Measurements from ENCODE around the gene GNAT2.
"Not testable (repeated sequence)": the region's sequence is repeated elsewhere in the genome, so short reads cannot be mapped to it uniquely, and the experiment has no call there.

DNA sequence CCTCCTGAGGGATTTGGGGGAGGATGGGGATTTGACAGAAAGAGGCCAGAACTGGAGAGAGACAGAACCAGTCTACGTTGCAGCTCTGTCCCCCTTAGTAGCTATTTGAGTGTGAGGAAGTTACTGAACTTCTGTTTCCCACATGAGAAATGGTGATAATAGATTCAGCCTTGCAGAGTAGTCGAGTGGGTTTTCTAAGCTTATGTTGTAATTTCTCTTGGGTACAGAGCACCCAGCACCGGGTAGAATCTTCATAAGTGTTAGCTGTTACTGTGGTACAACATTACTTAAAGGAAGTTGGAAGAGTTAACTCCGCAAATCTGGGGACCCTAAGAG is 41.2 kb upstream of the GNAT2 start:
- not testable (repeated sequence) for TF ChIP-seq POLR2A (IDR thresholded peaks at IDR 0.05; ENCODE audit: low read depth, low read length); TAF1 (IDR thresholded peaks at IDR 0.05; ENCODE audit: borderline replicate concordance, low read depth, low read length); POLR2AphosphoS5 (IDR thresholded peaks at IDR 0.05; ENCODE audit: low read depth, low read length)
